ENCODE data around the gene KREMEN2. TPM values are rescaled to one million over a fixed set of nuclear protein-coding genes. Genes with fewer than 3 reads are reported as not detected.

KREMEN2 gene
- total RNA-seq, 4 donors from 2014 or later: 1.9 to 3.8 (median 2.5) TPM

DNA sequence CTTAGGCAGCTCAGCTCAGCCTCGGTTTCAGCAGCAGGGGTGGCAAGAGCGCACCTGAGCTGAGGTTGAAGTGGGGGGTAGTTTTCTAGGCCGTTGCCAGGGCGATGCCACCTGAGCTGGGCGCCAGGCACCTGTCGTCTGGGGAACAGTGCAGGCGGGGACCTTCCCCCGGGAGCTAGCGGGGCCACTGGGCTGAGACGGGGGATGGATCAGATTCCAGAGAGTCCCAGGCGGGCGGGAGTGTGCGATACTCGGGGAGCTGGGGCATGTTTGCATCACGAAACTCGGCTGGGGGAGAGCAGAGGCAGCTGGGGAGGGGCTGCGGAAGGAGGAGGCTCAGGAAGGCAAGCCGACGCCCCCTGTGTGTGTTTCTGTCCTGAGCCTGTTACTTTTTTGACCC is 48.2 kb downstream of the KREMEN2 start:
- 10 to 11% methylated on average over 19 of the region's 19 CpGs for WGBS, 2 donors
- TF ChIP-seq POLR2A (IDR thresholded peaks at IDR 0.05): no peak
- TF ChIP-seq, protein P1, sequence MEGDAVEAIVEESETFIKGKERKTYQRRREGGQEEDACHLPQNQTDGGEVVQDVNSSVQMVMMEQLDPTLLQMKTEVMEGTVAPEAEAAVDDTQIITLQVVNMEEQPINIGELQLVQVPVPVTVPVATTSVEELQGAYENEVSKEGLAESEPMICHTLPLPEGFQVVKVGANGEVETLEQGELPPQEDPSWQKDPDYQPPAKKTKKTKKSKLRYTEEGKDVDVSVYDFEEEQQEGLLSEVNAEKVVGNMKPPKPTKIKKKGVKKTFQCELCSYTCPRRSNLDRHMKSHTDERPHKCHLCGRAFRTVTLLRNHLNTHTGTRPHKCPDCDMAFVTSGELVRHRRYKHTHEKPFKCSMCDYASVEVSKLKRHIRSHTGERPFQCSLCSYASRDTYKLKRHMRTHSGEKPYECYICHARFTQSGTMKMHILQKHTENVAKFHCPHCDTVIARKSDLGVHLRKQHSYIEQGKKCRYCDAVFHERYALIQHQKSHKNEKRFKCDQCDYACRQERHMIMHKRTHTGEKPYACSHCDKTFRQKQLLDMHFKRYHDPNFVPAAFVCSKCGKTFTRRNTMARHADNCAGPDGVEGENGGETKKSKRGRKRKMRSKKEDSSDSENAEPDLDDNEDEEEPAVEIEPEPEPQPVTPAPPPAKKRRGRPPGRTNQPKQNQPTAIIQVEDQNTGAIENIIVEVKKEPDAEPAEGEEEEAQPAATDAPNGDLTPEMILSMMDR (IDR thresholded peaks at IDR 0.05): no peak
- H3K4me3 ChIP-seq (ENCODE audit: low read depth, poor library complexity, severe bottlenecking): no peak overlapping the region
- no peak for DNase-seq (ENCODE audit: low spot score in 2 of 2)
- intact Hi-C loops (cut with DNase I; ENCODE audit: low total_unique reads): no loop called here

DNA sequence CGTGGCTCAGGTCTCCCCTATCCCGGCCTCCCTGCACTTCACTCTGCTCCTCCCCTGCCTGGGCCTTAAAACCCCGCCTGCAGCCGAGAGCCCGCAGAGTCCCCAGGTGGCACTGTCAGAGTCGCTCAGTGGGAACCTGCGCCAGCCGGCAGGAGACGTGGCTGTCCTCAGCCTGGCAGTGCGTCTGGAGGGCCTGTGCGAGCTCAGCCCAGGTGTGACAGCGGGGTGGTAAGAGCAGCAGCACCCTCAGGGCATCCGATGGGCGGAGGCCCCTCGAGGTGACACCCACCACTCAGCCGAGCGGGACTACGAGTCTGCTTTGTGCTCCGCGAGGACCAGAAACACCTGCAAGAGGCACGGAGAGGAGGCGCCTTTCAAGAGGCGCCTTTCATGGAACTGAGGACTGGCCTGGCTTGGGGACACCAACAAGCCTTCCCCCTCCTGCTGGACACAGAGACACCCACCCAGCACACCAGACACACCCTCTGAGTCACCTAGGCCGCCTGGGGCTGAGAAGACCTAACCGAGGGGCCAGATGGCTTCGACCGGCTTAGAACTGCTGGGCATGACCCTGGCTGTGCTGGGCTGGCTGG is 48.8 kb downstream of the KREMEN2 start, which contains the start of gene CLDN9:
Gene CLDN9, plus strand, starts transcription at position 96 of the 593 bp plus-strand sequence. Its CDS starts 440 bp downstream, at position 536.
- WGBS, 2 donors: 22 to 33% methylated on average over 22 to 26 of the region's 27 CpGs

DNA sequence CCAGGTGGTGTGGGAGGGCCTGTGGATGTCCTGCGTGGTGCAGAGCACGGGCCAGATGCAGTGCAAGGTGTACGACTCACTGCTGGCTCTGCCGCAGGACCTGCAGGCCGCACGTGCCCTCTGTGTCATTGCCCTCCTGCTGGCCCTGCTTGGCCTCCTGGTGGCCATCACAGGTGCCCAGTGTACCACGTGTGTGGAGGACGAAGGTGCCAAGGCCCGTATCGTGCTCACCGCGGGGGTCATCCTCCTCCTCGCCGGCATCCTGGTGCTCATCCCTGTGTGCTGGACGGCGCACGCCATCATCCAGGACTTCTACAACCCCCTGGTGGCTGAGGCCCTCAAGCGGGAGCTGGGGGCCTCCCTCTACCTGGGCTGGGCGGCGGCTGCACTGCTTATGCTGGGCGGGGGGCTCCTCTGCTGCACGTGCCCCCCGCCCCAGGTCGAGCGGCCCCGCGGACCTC is 49.4 kb downstream of the KREMEN2 start:
- DNase-seq (ENCODE audit: low spot score in 2 of 2): no peak
- H3K4me3 ChIP-seq (ENCODE audit: low read depth, poor library complexity, severe bottlenecking): no peak overlapping the region
- intact Hi-C loops (cut with DNase I; ENCODE audit: low total_unique reads): no loop called here
- WGBS, 2 donors: 36 to 64% methylated on average over 20 to 25 of the region's 27 CpGs
- TF ChIP-seq, protein P1 (IDR thresholded peaks at IDR 0.05): no peak
- no peak for TF ChIP-seq POLR2A (IDR thresholded peaks at IDR 0.05)

More for the DNA sequence above, 48.8 kb downstream of the KREMEN2 start, which contains the start of gene CLDN9:
- intact Hi-C loops (cut with DNase I; ENCODE audit: low total_unique reads): no loop called here
- TF ChIP-seq, protein P1 (IDR thresholded peaks at IDR 0.05): no peak
- TF ChIP-seq POLR2A (IDR thresholded peaks at IDR 0.05): no peak
- H3K4me3 ChIP-seq (ENCODE audit: low read depth, poor library complexity, severe bottlenecking): no peak within 1 kb of the TSS
- DNase-seq (ENCODE audit: low spot score in 2 of 2): no peak

DNA sequence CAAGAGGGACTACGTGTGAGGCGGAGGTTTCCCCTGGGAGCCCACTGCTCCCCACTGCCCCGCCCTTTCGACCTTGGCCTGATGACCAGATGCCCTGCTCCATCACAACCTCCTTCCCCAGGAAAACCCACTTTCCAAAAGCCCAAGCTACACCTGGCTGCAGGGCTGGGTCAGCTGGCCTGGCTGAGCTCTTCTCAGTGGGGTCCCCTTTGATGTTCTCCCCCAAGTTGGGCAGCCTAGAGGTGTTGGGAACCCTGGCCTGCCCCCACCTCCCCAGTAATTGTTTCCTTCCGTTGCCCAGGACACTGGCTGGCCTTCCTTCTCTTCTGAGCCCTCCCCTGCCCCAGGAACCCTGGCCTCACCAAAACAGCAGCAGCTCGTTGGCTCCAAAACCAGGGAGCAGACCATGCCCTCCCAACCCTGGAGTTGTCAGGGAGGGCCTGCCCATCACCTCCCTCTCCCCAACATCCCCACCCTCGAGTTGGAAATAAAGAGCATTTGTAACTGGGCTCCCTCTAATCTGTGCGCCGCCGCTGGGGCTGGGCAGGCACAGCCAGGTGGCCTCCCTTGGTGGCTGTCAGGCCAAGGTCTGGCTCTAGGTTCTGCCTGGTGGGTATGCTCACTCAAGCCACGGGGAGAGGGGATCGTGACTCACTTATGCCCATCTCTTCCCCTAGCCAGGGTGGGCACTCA is 50.1 kb downstream of the KREMEN2 start:
- intact Hi-C loops (cut with DNase I; ENCODE audit: low total_unique reads): no loop called here
- DNase-seq (ENCODE audit: low spot score in 2 of 2): no peak
- no peak for TF ChIP-seq POLR2A (IDR thresholded peaks at IDR 0.05)
- TF ChIP-seq, protein P1 (IDR thresholded peaks at IDR 0.05): no peak
- 63 to 71% methylated on average over 12 of the region's 12 CpGs for WGBS, 2 donors
- H3K4me3 ChIP-seq (ENCODE audit: low read depth, poor library complexity, severe bottlenecking): no peak overlapping the region

DNA sequence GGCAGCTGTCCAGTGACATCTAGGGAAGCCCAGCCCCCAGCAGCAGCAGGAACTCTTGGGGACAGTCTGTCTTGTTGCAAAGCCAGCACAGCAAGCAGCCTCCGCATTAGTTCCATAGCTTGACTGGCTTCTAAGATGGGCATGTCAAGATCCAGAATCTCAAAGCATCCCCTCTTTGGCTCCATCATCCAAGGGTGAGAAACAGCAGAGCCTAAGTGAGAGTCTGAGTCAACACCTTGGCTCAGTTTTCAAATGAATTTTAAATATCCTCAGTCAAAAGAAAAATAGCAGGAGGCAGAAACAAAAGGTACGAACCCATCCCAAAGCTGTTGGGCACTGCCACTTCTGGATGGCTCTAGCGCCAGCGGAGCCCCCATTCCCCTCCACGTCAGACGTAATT is 50.9 kb downstream of the KREMEN2 start:
- TF ChIP-seq, protein P1 (IDR thresholded peaks at IDR 0.05): no peak
- no peak for TF ChIP-seq POLR2A (IDR thresholded peaks at IDR 0.05)
- DNase-seq (ENCODE audit: low spot score in 2 of 2): no peak
- H3K4me3 ChIP-seq (ENCODE audit: low read depth, poor library complexity, severe bottlenecking): no peak overlapping the region
- 85 to 89% methylated on average over 6 of the region's 6 CpGs for WGBS, 2 donors
- intact Hi-C loops (cut with DNase I; ENCODE audit: low total_unique reads): no loop called here
